K562 (cell line): Measurements from ENCODE around the gene MEX3D. TPM values are rescaled to one million over a fixed set of nuclear protein-coding genes. Genes with fewer than 3 reads are reported as not detected.

Experiments
- BRF2 ChIP-seq: IDR thresholded peaks from 3 replicates; pipeline ENCODE4 v1.6.1; 2011; ENCODE audit warnings: borderline replicate concordance, mild to moderate bottlenecking; ENCODE audit not compliant: insufficient read length, insufficient read depth
- FOS ChIP-seq: IDR thresholded peaks from 3 replicates; pipeline ENCODE4 v1.6.1; 2011; ENCODE audit not compliant: insufficient read length; ENCODE audit errors: extremely low read depth
- PBX2 ChIP-seq, 2 experiments: IDR thresholded peaks in 1 of 2; conservative IDR thresholded peaks in 1 of 2; 2 replicates each; pipeline ENCODE4 v1.6.1; 2016; ENCODE audit warnings: low read depth in 2 of 2, mild to moderate bottlenecking in 1 of 2, missing compliant biosample characterization in 1 of 2, missing genetic modification characterization in 1 of 2, moderate library complexity in 1 of 2
- POLR3A ChIP-seq: IDR thresholded peaks from 2 replicates; pipeline ENCODE4 v1.6.1; 2011; ENCODE audit warnings: borderline replicate concordance, mild to moderate bottlenecking, moderate library complexity; ENCODE audit not compliant: insufficient read length, insufficient read depth; ENCODE audit errors: extremely low read depth
- RBM34 ChIP-seq: fragments of 200-400 bp; formaldehyde crosslinking; IDR thresholded peaks from 2 replicates; pipeline ENCODE4 v1.6.1; 2018; ENCODE audit warnings: low read length, borderline replicate concordance; ENCODE audit not compliant: insufficient read depth
- SNAPC5 ChIP-seq: fragments of 250-450 bp; sonication (Bioruptor Pico); IDR thresholded peaks from 2 replicates; pipeline ENCODE4 v1.8.0; 2021; ENCODE audit warnings: moderate library complexity, mild to moderate bottlenecking, inconsistent platforms
- STAT5B ChIP-seq: fragments of 250-450 bp; sonication (Bioruptor Pico); IDR thresholded peaks from 2 replicates; pipeline ENCODE4 v1.8.0; 2021; ENCODE audit warnings: mild to moderate bottlenecking, inconsistent platforms
- TRIM25 ChIP-seq: fragments of 450-650 bp; IDR thresholded peaks from 2 replicates; pipeline ENCODE4 v1.7.0; 2016; ENCODE audit warnings: borderline replicate concordance
- UBTF ChIP-seq, 2 experiments: IDR thresholded peaks; 2 replicates each; pipeline ENCODE4 v1.6.1; 2012; ENCODE audit warnings: improper control_type of control experiment in 2 of 2, low read depth in 2 of 2, low read length in 2 of 2, borderline replicate concordance in 1 of 2
- ZBTB33 ChIP-seq: sonication (generic); formaldehyde crosslinking; IDR thresholded peaks from 2 replicates; pipeline ENCODE4 v1.8.1; 2023; ENCODE audit warnings: mild to moderate bottlenecking, missing genetic modification reagents
- ZC3H8 ChIP-seq: fragments of 450-650 bp; IDR thresholded peaks from 2 replicates; pipeline ENCODE4 v1.6.1; 2017
- ZNF174 ChIP-seq: fragments of 250-450 bp; sonication (Bioruptor Pico); IDR thresholded peaks from 2 replicates; pipeline ENCODE4 v1.4.0; 2020; ENCODE audit warnings: mild to moderate bottlenecking
- ZNF24 ChIP-seq: fragments of 450-650 bp; IDR thresholded peaks from 2 replicates; pipeline ENCODE4 v1.6.1; 2016
- ZNF316 ChIP-seq: fragments of 450-650 bp; IDR thresholded peaks from 2 replicates; pipeline ENCODE4 v1.6.1; 2016
- polyA plus RNA-seq, 8 experiments: library from polyadenylated mRNA; depleted of rRNA in 4 of 8; stranded (reverse) in 5 of 8; unstranded in 3 of 8; fragments of >200 nt; fragmentation: Nextera tagmentation in 2 of 8; fragmentation: Illumina TruSeq in 1 of 8; extraction: Ambion mirVana in 2 of 8; extraction: Trizol in 1 of 8; gene quantifications; 2 replicates each; pipeline versions ENCODE4 v1.2.1 to v1.2.3, GENCODE V29; 2011 to 2014; ENCODE audit warnings: inconsistent platforms in 1 of 8, missing spikeins in 1 of 8
- total RNA-seq, 7 experiments: library from RNA; depleted of rRNA in 6 of 7; stranded (reverse); fragments of >200 nt in 6 of 7; fragmentation: Illumina TruSeq in 2 of 7; extraction: Trizol in 2 of 7; gene quantifications; 2 replicates each; pipeline versions ENCODE4 v1.2.1 to v1.2.3, GENCODE V29; 2011 to 2021; ENCODE audit warnings: low replicate concordance in 1 of 7

The MEX3D gene
- total and polyA plus RNA-seq, 9 of the 15 experiments (the other 6 are each of a cell fraction or from before 2014, with no cell fraction given) = 1.7 to 39.3 (median 5.7) TPM

- TF ChIP-seq TRIM25 = no peak
- TF ChIP-seq ZNF316 = peak; percentile 36; the same call in 1 of the 2 replicates
- no peak for TF ChIP-seq STAT5B (CRISPR knock-in tag)
- TF ChIP-seq ZNF24 = no peak; the same call in 1 of the 2 replicates
- no peak for TF ChIP-seq BRF2
- no peak for TF ChIP-seq PBX2 (CRISPR knock-in tag; IDR thresholded peaks at IDR 0.05; ENCODE audit: low read depth)
- peak; percentile 69 for TF ChIP-seq PBX2 (tag; conservative IDR thresholded peaks at IDR 0.05; ENCODE audit: low read depth)
- no peak for TF ChIP-seq POLR3A
- no peak for TF ChIP-seq ZNF174
- no peak for TF ChIP-seq RBM34
- TF ChIP-seq ZBTB33 (CRISPR knock-in tag) = peak; percentile 85
- TF ChIP-seq UBTF (IDR thresholded peaks at IDR 0.05; ENCODE audit: borderline replicate concordance in 1 of 2, low read depth in 2 of 2, low read length in 2 of 2) = peak; percentile 80 to 96; a peak in 3 of 4 replicates
- TF ChIP-seq SNAPC5 (CRISPR knock-in tag) = no peak
- TF ChIP-seq FOS = peak; percentile 44
- no peak for TF ChIP-seq ZC3H8
Observed at GRCh38 chr19:1605236-1606137, 37.4 kb upstream of the MEX3D start, which contains the start of gene UQCR11 (continued).
